Ramos (cell line): ENCODE data around the gene GIPC1.

Experiments
- in situ Hi-C: fragments of 300-500 bp; cut with MboI; formaldehyde crosslinking; loops from one replicate; pipeline ENCODE4 v1.14.3; 2022; ENCODE audit warnings: low sequenced_read_pairs; ENCODE audit not compliant: unreplicated experiment

The GIPC1 gene

DNA sequence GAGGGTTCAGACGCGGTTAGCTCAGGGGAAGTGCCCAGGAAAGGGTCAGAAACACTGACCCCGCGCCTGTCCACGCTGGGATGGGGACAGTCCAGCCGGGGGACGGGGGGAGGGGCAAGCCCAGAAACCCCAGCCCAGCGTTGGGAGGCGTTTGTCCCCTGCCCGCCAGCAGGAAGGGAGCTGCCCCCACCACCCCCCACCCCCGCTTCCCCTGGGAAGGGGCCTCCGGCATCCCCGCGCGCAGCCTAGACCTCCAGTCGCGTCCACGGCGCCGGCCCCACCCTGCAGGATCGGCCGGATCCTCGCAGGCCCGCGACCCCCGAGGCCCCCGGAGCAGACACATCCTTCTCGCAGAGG lies 277 bp downstream of the GIPC1 start:
- in situ Hi-C loops: no loop called here

DNA sequence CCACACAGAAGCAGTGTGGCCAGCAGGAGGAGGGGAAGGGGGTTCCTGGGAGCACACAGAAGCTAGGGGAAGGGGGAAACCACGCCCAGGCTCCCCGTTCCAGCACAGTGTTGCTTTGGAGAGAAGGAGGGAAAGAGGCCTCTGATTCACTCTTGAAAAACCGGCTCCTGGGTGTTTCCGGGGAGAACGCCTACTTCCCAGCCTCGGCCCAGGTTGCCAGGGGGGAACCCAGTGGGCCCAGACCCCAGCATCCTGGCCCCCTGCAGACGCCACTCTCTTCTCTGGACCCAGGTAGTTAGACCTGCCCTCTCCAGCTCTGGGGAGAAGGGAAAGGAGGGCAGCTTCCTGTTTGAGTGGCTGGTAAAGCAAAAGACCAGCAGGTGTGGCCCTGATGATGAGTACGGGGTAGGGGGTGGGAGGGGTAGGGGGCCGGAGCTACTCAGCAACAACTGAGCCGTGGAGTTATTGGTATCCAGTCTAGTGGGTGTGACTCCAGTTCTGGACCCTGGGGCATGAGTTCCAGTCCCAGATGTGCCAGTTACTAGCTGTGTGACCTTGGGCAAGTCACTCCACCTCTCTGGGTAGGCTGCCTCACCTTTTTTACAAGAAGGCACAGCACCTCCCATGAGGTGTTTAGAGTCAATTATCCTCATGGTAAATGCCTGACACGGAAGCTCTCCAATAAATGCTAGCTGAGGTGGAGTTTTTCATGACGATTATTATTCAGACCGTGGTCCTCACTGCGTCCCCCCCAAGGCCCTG lies 836 bp downstream of the GIPC1 start:
- in situ Hi-C loops: no loop called here

DNA sequence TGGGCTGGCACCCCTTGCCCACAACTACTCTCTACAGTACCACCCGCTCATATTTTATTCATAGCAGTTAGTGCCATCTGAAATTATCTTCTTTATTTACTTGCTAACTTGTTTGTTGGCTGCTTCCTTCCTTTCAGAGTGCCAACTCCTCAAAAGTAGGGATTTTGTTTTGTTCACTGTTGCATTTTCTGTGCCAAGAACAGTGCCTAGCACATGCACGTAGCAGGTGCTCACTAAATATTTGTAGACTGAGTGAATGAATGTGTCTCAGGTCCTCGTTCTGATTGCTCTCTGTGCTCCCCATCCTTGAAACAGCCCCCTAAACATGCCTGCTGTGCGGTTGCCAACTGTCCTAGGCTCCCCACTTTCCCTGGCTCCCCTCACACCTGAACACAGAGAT lies 1.5 kb downstream of the GIPC1 start:
- in situ Hi-C loops: no loop called here

GRCh38 chr19:14492756-14493337 lies 3.1 kb downstream of the GIPC1 start:
- in situ Hi-C loops: no loop called here

GRCh38 chr19:14487370-14488125 lies 8.4 kb downstream of the GIPC1 start:
- in situ Hi-C loops: loop anchor here (10.0 kb wide), 1 partner anchor 293 kb away; no protein-coding TSS in a partner anchor

- in situ Hi-C loops: loop anchor here (10.0 kb wide), 1 partner anchor 288 kb away; no protein-coding TSS in a partner anchor
Observed at GRCh38 chr19:14482172-14482941, 13.6 kb downstream of the GIPC1 start.

- in situ Hi-C loops: loop anchor here (10.0 kb wide), 1 partner anchor 286 kb away; no protein-coding TSS in a partner anchor
Observed at GRCh38 chr19:14480700-14481079, 15.2 kb downstream of the GIPC1 start.

DNA sequence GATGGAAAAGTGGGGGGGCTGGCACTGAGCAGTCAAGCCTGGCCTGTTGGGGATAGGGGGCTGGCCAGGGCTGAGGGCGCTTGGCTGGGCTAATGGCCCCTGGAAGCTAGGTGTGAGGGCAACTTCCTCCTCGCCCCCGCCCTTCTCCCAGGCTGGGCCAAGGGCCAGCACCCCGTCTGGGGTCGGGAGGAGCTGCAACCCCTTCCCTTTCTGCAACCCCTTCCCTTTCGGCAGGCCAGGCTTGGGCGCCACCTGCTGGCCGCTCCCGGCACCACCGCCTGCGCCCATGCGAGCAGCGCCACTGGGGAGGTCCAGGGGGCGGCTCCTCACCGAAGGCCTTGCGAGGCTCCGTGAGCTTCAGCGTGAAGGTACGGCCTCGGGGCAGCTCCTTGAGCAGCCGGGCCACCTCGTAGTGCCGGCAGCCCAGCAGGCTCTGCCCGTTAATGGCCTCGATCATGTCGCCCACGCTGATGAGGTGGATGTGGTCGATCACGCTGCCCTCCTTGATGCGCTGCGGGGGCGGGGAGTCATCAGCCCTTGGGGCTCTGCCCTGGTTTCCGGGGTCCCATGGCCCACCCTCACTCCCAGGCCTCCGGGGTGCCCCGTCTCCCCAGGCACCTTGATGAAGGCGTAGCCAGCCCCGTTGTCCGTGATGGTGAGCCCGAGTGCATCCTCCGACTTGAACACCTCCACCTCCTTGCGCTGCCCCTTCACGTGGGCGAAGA lies 15.8 kb downstream of the GIPC1 start:
- in situ Hi-C loops: loop anchor here (5.0 to 10.0 kb wide), 2 partner anchors 53 to 285 kb away; no protein-coding TSS in a partner anchor

- in situ Hi-C loops: loop anchor here (5.0 kb wide), 1 partner anchor 52 kb away; no protein-coding TSS in a partner anchor
Observed at GRCh38 chr19:14479309-14479974, 16.5 kb downstream of the GIPC1 start.

DNA sequence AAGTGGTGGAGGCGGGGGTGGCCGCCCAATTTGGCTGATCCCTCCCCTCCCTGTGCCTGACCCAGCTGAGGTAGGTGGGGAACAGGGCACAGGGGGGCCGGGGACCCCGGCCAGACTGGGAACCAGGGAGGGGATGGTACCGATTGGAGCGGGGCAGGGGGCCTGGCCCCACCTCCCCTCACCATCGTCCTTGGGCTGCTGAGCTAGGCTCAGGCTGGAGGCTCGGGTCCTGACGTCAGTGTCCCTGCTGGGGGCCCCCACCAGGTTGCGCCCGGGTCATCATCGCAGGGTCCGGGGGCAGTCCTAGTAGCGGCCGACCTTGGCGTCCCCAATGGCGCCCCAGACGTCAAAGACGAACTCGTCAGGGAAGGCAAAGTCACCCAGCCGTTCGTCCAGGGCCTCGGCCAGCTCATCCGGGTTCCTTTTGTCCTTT lies 17.8 kb downstream of the GIPC1 start:
- in situ Hi-C loops: loop anchor here (5.0 kb wide), 1 partner anchor 51 kb away; no protein-coding TSS in a partner anchor

- in situ Hi-C loops: loop anchor here (5.0 kb wide), 1 partner anchor 50 kb away; no protein-coding TSS in a partner anchor
Observed at GRCh38 chr19:14477418-14478112, 18.4 kb downstream of the GIPC1 start.

DNA sequence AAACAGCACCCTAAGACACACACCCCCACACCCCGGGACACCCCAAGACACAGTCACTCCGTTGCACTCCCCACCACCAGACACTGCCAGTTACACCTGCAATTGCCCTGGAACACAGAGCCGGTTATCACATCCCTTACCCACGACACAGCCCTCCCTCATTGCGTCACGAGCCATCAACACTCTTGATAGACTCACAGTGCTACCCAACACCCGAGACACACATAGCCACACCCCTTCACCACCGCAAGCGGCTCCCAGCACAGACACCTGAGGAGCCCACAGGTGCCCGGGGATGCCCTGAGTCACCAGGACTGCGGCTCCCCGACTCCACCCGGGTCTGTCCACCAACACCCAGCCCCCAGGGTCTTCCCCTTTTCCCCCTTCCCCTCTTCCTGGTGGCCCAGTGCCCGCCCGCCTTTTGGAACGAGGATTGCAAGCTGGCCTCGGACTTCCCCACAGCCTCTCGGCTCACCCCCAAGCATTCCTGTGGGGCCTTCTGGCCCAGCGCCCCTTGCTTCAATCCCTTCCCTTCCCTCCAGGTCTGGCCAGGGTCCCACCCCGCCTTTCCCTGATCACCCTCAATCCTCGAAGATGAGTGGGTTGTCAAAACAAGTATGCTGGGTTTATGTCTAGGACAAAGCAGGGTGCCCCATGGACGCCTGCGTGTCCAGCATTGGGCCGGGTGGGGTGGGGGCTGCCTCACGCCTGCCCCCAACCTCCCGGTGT lies 19.1 kb downstream of the GIPC1 start:
- in situ Hi-C loops: loop anchor here (5.0 kb wide), 1 partner anchor 50 kb away; no protein-coding TSS in a partner anchor

GRCh38 chr19:14476327-14476672 lies 19.6 kb downstream of the GIPC1 start:
- in situ Hi-C loops: loop anchor here (5.0 kb wide), 1 partner anchor 49 kb away; no protein-coding TSS in a partner anchor

GRCh38 chr19:14475251-14476073 lies 20.5 kb downstream of the GIPC1 start, which contains the start of gene PTGER1:
Gene PTGER1, minus strand, starts transcription at chr19:14475354. Its CDS starts 1,034 bp downstream, at chr19:14474320.
- in situ Hi-C loops: loop anchor here (5.0 kb wide), 1 partner anchor 48 kb away; no protein-coding TSS in a partner anchor

GRCh38 chr19:14474827-14475226 lies 21.1 kb downstream of the GIPC1 start:
- in situ Hi-C loops: loop anchor here (5.0 kb wide), 1 partner anchor 48 kb away; no protein-coding TSS in a partner anchor

GRCh38 chr19:14473978-14474578 lies 21.8 kb downstream of the GIPC1 start:
- in situ Hi-C loops: no loop called here
